SK-N-SH (cell line): ENCODE data around the gene GSG1L2. TPM values are rescaled to one million over a fixed set of nuclear protein-coding genes. Genes with fewer than 3 reads are reported as not detected.

Experiments used
- CTCF ChIA-PET: fragments of 300-600, 350-600 bp; formaldehyde crosslinking; extraction: SDS; loops from one replicate; lab custom pipeline; 2021; lab: Yijun Ruan, JAX
- POLR2A ChIA-PET: fragments of 350-600 bp; sonication (Branson Sonifier 250); formaldehyde crosslinking; extraction: SDS; loops from one replicate; lab custom pipeline; 2020; ENCODE audit warnings: antibody characterized with exemption, inconsistent platforms; lab: Yijun Ruan, JAX
- DNase-seq: peaks from one replicate; pipeline ENCODE4 v3.0.0; 2012
- H2AFZ ChIP-seq: fragments of 200-600 bp; sonication (generic); 2 replicates; pipeline ENCODE4 v1.8.1; 2016; ENCODE audit warnings: antibody characterized with exemption, mild to moderate bottlenecking, low read depth
- H3F3A ChIP-seq: fragments of 200-600 bp; sonication (generic); replicated peaks from 2 replicates; pipeline ENCODE3; 2016; ENCODE audit warnings: antibody characterized with exemption, mild to moderate bottlenecking; ENCODE audit not compliant: insufficient read depth
- H3K27ac ChIP-seq, 2 experiments: fragments of 200-500 bp in 1 of 2; fragments of 200-600 bp in 1 of 2; sonication (Bioruptor generic) in 1 of 2; sonication (generic), shearing (Covaris generic) in 1 of 2; 2 replicates each; pipeline versions ENCODE4 v1.5.1 to v1.6.1; 2014 to 2016; ENCODE audit warnings: low read depth in 2 of 2, inconsistent platforms in 1 of 2, low read length in 1 of 2, mild to moderate bottlenecking in 1 of 2, mixed read lengths in 1 of 2
- H3K27me3 ChIP-seq: fragments of 200-600 bp; sonication (generic), shearing (Covaris generic); 2 replicates; pipeline ENCODE4 v1.6.1; 2016; ENCODE audit warnings: mixed run types; ENCODE audit not compliant: insufficient read depth
- H3K36me3 ChIP-seq, 2 experiments: fragments of 200-500 bp in 1 of 2; fragments of 200-600 bp in 1 of 2; sonication (Bioruptor generic) in 1 of 2; sonication (generic) in 1 of 2; replicated peaks in 1 of 2; 2 replicates each; pipeline versions ENCODE3 to v1.5.1; 2014 to 2016; ENCODE audit warnings: low read length in 1 of 2, mild to moderate bottlenecking in 1 of 2; ENCODE audit not compliant: insufficient read depth in 2 of 2, control insufficient read depth in 1 of 2
- H3K4me1 ChIP-seq, 2 experiments: fragments of 200-500 bp in 1 of 2; fragments of 200-600 bp in 1 of 2; sonication (Bioruptor generic) in 1 of 2; sonication (generic), shearing (Covaris generic) in 1 of 2; 2 replicates each; pipeline versions ENCODE4 v1.5.1 to v1.6.1; 2014 to 2016; ENCODE audit warnings: low read depth in 1 of 2, low read length in 1 of 2, mixed run types in 1 of 2; ENCODE audit not compliant: insufficient read depth in 2 of 2, control insufficient read depth in 1 of 2
- H3K4me2 ChIP-seq: fragments of 200-600 bp; sonication (generic), shearing (Covaris generic); 2 replicates; pipeline ENCODE4 v1.6.1; 2017; ENCODE audit warnings: mixed run types
- H3K4me3 ChIP-seq, 2 experiments: fragments of 200-500 bp in 1 of 2; fragments of 200-600 bp in 1 of 2; sonication (Bioruptor generic) in 1 of 2; sonication (generic), shearing (Covaris generic) in 1 of 2; 2 replicates each; pipeline versions ENCODE4 v1.5.1 to v1.8.1; 2014 to 2016; ENCODE audit warnings: low read depth in 2 of 2, inconsistent platforms in 1 of 2, low read length in 1 of 2, mild to moderate bottlenecking in 1 of 2, mixed read lengths in 1 of 2, moderate library complexity in 1 of 2
- H3K79me2 ChIP-seq: fragments of 200-600 bp; sonication (generic); 2 replicates; pipeline ENCODE4 v1.8.1; 2017; ENCODE audit warnings: mild to moderate bottlenecking; ENCODE audit not compliant: insufficient read depth
- H3K9ac ChIP-seq: fragments of 200-600 bp; sonication (generic); 2 replicates; pipeline ENCODE4 v1.6.1; 2017; ENCODE audit warnings: mixed run types
- H3K9me2 ChIP-seq: fragments of 200-600 bp; sonication (generic); 2 replicates; pipeline ENCODE4 v1.6.1; 2017; ENCODE audit warnings: mixed run types
- H3K9me3 ChIP-seq: fragments of 200-600 bp; sonication (generic); 2 replicates; pipeline ENCODE4 v1.6.1; 2017; ENCODE audit warnings: mixed run types, mild to moderate bottlenecking, moderate library complexity
- H4K20me1 ChIP-seq: fragments of 200-600 bp; sonication (generic); 2 replicates; pipeline ENCODE4 v1.6.1; 2017; ENCODE audit warnings: mild to moderate bottlenecking, mixed run types; ENCODE audit not compliant: insufficient read depth
- CHD2 ChIP-seq: fragments of 150-350 bp; IDR thresholded peaks from 2 replicates; pipeline ENCODE4 v1.6.1; 2018; ENCODE audit warnings: low read length; ENCODE audit not compliant: partially characterized antibody
- CTCF ChIP-seq: fragments of 200-600 bp; sonication (generic); IDR thresholded peaks from 2 replicates; pipeline ENCODE4 v1.6.1; 2017; ENCODE audit warnings: antibody characterized with exemption, mild to moderate bottlenecking, moderate library complexity
- ELF1 ChIP-seq: IDR thresholded peaks from 2 replicates; pipeline ENCODE4 v1.4.0; 2012
- FOXJ3 ChIP-seq: sonication (generic); formaldehyde crosslinking; IDR thresholded peaks from 2 replicates; pipeline ENCODE4 v1.5.1; 2020; ENCODE audit warnings: mild to moderate bottlenecking, missing genetic modification reagents
- GABPA ChIP-seq: IDR thresholded peaks from 2 replicates; pipeline ENCODE4 v1.4.0; 2012; ENCODE audit warnings: low read depth, mild to moderate bottlenecking
- IRF3 ChIP-seq: fragments of 150-350 bp; IDR thresholded peaks from 2 replicates; pipeline ENCODE4 v1.6.1; 2016; ENCODE audit warnings: mild to moderate bottlenecking, low read depth, low read length
- MEF2A ChIP-seq: IDR thresholded peaks from 2 replicates; pipeline ENCODE4 v1.4.0; 2012; ENCODE audit warnings: low read depth, borderline replicate concordance
- MXI1 ChIP-seq: IDR thresholded peaks from 2 replicates; pipeline ENCODE4 v1.6.1; 2012; ENCODE audit warnings: mild to moderate bottlenecking, low read depth, low read length, improper control_type of control experiment
- NFIC ChIP-seq: IDR thresholded peaks from 2 replicates; pipeline ENCODE4 v1.4.0; 2012; ENCODE audit warnings: borderline replicate concordance
- NRF1 ChIP-seq: IDR thresholded peaks from 2 replicates; pipeline ENCODE4 v1.6.1; 2012; ENCODE audit warnings: low read depth, mild to moderate bottlenecking, low read length
- PBX3 ChIP-seq: IDR thresholded peaks from 2 replicates; pipeline ENCODE4; 2012
- RCOR1 ChIP-seq: fragments of 150-350 bp; IDR thresholded peaks from 2 replicates; pipeline ENCODE4 v1.6.1; 2017; ENCODE audit warnings: antibody characterized with exemption, low read length
- REST ChIP-seq: IDR thresholded peaks from 2 replicates; pipeline ENCODE4 v1.6.1; 2012; ENCODE audit warnings: mild to moderate bottlenecking, low read depth, low read length, moderate library complexity
- RFX5 ChIP-seq: IDR thresholded peaks from 2 replicates; pipeline ENCODE4 v1.6.1; 2012; ENCODE audit warnings: mild to moderate bottlenecking, improper control_type of control experiment, low read length
- RXRA ChIP-seq: IDR thresholded peaks from 2 replicates; pipeline ENCODE4 v1.4.0; 2012; ENCODE audit warnings: low read depth, mild to moderate bottlenecking, borderline replicate concordance
- SIN3A ChIP-seq: IDR thresholded peaks from 2 replicates; pipeline ENCODE4 v1.6.1; 2012; ENCODE audit warnings: low read depth, mild to moderate bottlenecking, low read length, moderate library complexity, borderline replicate concordance
- SMC3 ChIP-seq: IDR thresholded peaks from 2 replicates; pipeline ENCODE4 v1.6.1; 2012; ENCODE audit warnings: low read depth, low read length, improper control_type of control experiment
- TAF1 ChIP-seq: IDR thresholded peaks from 2 replicates; pipeline ENCODE4 v1.6.1; 2012; ENCODE audit warnings: low read depth, mild to moderate bottlenecking, low read length, moderate library complexity, borderline replicate concordance
- TCF12 ChIP-seq: IDR thresholded peaks from 2 replicates; pipeline ENCODE4 v1.4.0; 2012
- TEAD4 ChIP-seq: IDR thresholded peaks from 2 replicates; pipeline ENCODE4 v1.4.0; 2012; ENCODE audit warnings: mild to moderate bottlenecking, borderline replicate concordance; ENCODE audit not compliant: insufficient read depth
- USF2 ChIP-seq: fragments of 150-350 bp; IDR thresholded peaks from 2 replicates; pipeline ENCODE4 v1.6.1; 2017; ENCODE audit warnings: antibody characterized with exemption, low read length, low read depth, borderline replicate concordance
- ZBTB33 ChIP-seq: IDR thresholded peaks from 2 replicates; pipeline ENCODE4 v1.4.0; 2012; ENCODE audit warnings: low read depth, borderline replicate concordance
- WGBS: methylation state at CpG from one replicate; pipeline ENCODE4 v1.1.6; 2017; ENCODE audit warnings: low lambda C conversion rate; 5-methylcytosine and 5-hydroxymethylcytosine counted together
- polyA plus RNA-seq, 3 experiments: library from polyadenylated mRNA; depleted of rRNA; stranded (reverse); fragments of >200 nt; gene quantifications; 2 replicates each; pipeline ENCODE4 v1.2.3, GENCODE V29; 2012

Gene GSG1L2
- polyA plus RNA-seq, 1 of the 3 experiments (the other 2 are of a cell fraction): not detected

GRCh38 chr17:9763643-9764042 lies 58.2 kb downstream of the GSG1L2 start (continued):
- TF ChIP-seq RCOR1 (no peak), MXI1 (no peak), GABPA (no peak), RXRA (no peak)
- TF ChIP-seq, all 33 proteins: peak for 0

- H3K4me1 ChIP-seq: no peaks in the 10 kb centered on the region
- no peak overlapping the region for H2AFZ ChIP-seq
- POLR2A ChIA-PET: no interaction called here
- H3K4me2 ChIP-seq: no peak overlapping the region
- no peak for DNase-seq
- H3K36me3 ChIP-seq: no peaks in the 10 kb centered on the region
- no peak overlapping the region for H3K27ac ChIP-seq
- H3K9me2 ChIP-seq: no peaks in the 10 kb centered on the region
- WGBS: 16% methylated on average over 1 of the region's 1 CpG
- H3K79me2 ChIP-seq: no peaks in the 10 kb centered on the region
- H4K20me1 ChIP-seq: no peaks in the 10 kb centered on the region
- H3K9me3 ChIP-seq: no peaks in the 10 kb centered on the region
- no peak overlapping the region for H3K9ac ChIP-seq
- no peak overlapping the region for H3K4me3 ChIP-seq
- TF ChIP-seq FOXJ3 (CRISPR knock-in tag) (no peak), TAF1 (no peak), NRF1 (no peak), CHD2 (no peak), ELF1 (no peak), MEF2A (no peak), SMC3 (no peak), RCOR1 (no peak), SIN3A (no peak), NFIC (no peak), RFX5 (no peak), TEAD4 (no peak), PBX3 (no peak), TCF12 (no peak), CTCF (no peak), IRF3 (no peak), RXRA (no peak), ZBTB33 (no peak), USF2 (no peak), REST (no peak)
- H3K27me3 ChIP-seq: peaks cover 6% of the 10 kb centered on the region; the same call in 1 of the 2 replicates
- H3F3A ChIP-seq: no peaks in the 10 kb centered on the region
- CTCF ChIA-PET: interaction anchor here (1.3 kb wide), 1 partner anchor 32 kb away, joined by 3 read pairs; no protein-coding TSS in a partner anchor
Measured at GRCh38 chr17:9760266-9760665, 61.6 kb downstream of the GSG1L2 start.
